Neural progenitor cell (in vitro differentiated cells): ENCODE measurements around the gene ARMH2.

ENCODE experiments used
- EZH2 ChIP-seq: fragments of 200-600 bp; sonication (generic); IDR thresholded peaks from 2 replicates; pipeline ENCODE4 v1.6.1; 2017; ENCODE audit warnings: antibody characterized with exemption, mild to moderate bottlenecking, moderate library complexity
- TF ChIP-seq, protein P1 (sequence below): fragments of 200-600 bp; sonication (generic); IDR thresholded peaks from 2 replicates; pipeline ENCODE4 v1.5.1; 2017; ENCODE audit warnings: antibody characterized with exemption, mild to moderate bottlenecking

DNA sequence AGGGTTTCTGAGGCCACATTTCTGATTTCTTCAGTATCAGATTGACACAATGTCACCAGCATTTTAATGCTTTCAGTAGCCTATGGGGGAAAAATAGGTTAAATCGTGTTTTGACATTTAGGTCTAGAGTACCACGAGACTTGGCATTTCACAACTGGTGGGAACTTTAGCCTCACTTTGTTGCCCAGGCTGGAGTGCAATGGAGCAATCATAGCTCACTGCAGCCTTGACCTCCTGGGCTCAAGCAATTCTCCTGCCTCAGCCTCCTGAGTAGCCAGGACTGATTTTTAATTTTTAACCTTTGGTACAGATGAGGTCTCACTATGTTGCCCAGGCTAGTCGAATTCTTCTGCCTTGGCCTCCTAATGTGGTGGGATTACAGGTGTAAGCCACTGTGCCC lies 11.0 kb upstream of the ARMH2 start:
- TF ChIP-seq, protein P1, sequence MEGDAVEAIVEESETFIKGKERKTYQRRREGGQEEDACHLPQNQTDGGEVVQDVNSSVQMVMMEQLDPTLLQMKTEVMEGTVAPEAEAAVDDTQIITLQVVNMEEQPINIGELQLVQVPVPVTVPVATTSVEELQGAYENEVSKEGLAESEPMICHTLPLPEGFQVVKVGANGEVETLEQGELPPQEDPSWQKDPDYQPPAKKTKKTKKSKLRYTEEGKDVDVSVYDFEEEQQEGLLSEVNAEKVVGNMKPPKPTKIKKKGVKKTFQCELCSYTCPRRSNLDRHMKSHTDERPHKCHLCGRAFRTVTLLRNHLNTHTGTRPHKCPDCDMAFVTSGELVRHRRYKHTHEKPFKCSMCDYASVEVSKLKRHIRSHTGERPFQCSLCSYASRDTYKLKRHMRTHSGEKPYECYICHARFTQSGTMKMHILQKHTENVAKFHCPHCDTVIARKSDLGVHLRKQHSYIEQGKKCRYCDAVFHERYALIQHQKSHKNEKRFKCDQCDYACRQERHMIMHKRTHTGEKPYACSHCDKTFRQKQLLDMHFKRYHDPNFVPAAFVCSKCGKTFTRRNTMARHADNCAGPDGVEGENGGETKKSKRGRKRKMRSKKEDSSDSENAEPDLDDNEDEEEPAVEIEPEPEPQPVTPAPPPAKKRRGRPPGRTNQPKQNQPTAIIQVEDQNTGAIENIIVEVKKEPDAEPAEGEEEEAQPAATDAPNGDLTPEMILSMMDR, result no peak
- TF ChIP-seq EZH2, result no peak
